ENCODE measurements around the gene OPRM1. TPM values are rescaled to one million over a fixed set of nuclear protein-coding genes. Genes with fewer than 3 reads are reported as not detected.

OPRM1 gene
- total and polyA plus RNA-seq, 2 of the 8 experiments (the other 6 are each of a cell fraction or from before 2014, with no cell fraction given): not detected

GRCh38 chr6:154017786-154018185 lies 21.3 kb upstream of the OPRM1 start:
- no peaks in the 10 kb centered on the region for H4K20me1 ChIP-seq (replicated peaks in 1 of 2; ENCODE audit: control insufficient read depth in 1 of 2, insufficient read depth in 2 of 2, low read length in 2 of 2)
- no peak overlapping the region for H3K56ac ChIP-seq (replicated peaks; ENCODE audit: insufficient read length, low read depth, low read length)
- H4K5ac ChIP-seq (ENCODE audit: insufficient read length, low read depth, low read length): no peak overlapping the region
- H3K27me3 ChIP-seq (replicated peaks in 1 of 4; ENCODE audit: control insufficient read depth in 3 of 4, extremely low read depth in 1 of 4, insufficient read depth in 3 of 4, low read length in 3 of 4): no peaks in the 10 kb centered on the region
- H3K9ac ChIP-seq (replicated peaks in 1 of 4; ENCODE audit: extremely low read depth in 1 of 4, low read depth in 3 of 4, low read length in 3 of 4): no peak overlapping the region
- no peak overlapping the region for H3K14ac ChIP-seq (ENCODE audit: insufficient read length)
- no peak overlapping the region for H3K23ac ChIP-seq (ENCODE audit: insufficient read length)
- no peak overlapping the region for H2AK5ac ChIP-seq (ENCODE audit: low read depth, low read length)
- no peaks in the 10 kb centered on the region for H3K4me1 ChIP-seq (replicated peaks in 1 of 4; ENCODE audit: control insufficient read depth in 3 of 4, insufficient read depth in 4 of 4, low read length in 3 of 4)
- H3K4me3 ChIP-seq (ENCODE audit: extremely low read depth in 1 of 4, insufficient read depth in 2 of 4, low read depth in 3 of 4, low read length in 4 of 4): no peak overlapping the region
- H3K79me2 ChIP-seq (ENCODE audit: control insufficient read depth in 1 of 2, insufficient read depth in 2 of 2, low read length in 2 of 2): no peaks in the 10 kb centered on the region
- H2BK12ac ChIP-seq (ENCODE audit: low read depth, low read length): no peak overlapping the region
- no peak overlapping the region for H4K91ac ChIP-seq (replicated peaks; ENCODE audit: insufficient read length, low read length)
- H3K36me3 ChIP-seq (ENCODE audit: control insufficient read depth in 2 of 4, insufficient read depth in 4 of 4, low read length in 3 of 4): no peaks in the 10 kb centered on the region; a peak in 1 of 8 replicates
- H4K8ac ChIP-seq (ENCODE audit: extremely low read depth, insufficient read depth, low read length): no peak overlapping the region
- no peak overlapping the region for H3K4me2 ChIP-seq (ENCODE audit: insufficient read depth in 1 of 2, low read depth in 2 of 2, low read length in 2 of 2)
- H3K79me1 ChIP-seq (ENCODE audit: low read depth, low read length): no peaks in the 10 kb centered on the region
- ChIA-PET POLR2A (ENCODE audit: partially characterized antibody) (no interaction called here), CTCF (ENCODE audit: partially characterized antibody) (no interaction called here)
- no peak overlapping the region for H2BK20ac ChIP-seq (ENCODE audit: low read length)
- H2AFZ ChIP-seq (ENCODE audit: low read length): no peak overlapping the region
- no peak for FAIRE-seq
- WGBS, 2 experiments (ENCODE audit: extremely low coverage in 1 of 2, insufficient coverage in 1 of 2, insufficient read length in 1 of 2, insufficient replicate concordance in 2 of 2, low coverage in 1 of 2, low lambda C conversion rate in 2 of 2, missing lambda C conversion rate in 1 of 2): 98% methylated on average over 3 of the region's 3 CpGs; no CpG with 5 or more reads in 1 of the 2 experiments
- no peak overlapping the region for H2BK120ac ChIP-seq (replicated peaks; ENCODE audit: low read depth, low read length)
- no peak overlapping the region for H3K18ac ChIP-seq (ENCODE audit: extremely low read depth, low read length)
- H3K4ac ChIP-seq (replicated peaks; ENCODE audit: insufficient read length, low read depth, low read length): no peak overlapping the region
- H3K9me3 ChIP-seq (ENCODE audit: insufficient read depth in 2 of 2, low read depth in 1 of 2, low read length in 1 of 2): no peaks in the 10 kb centered on the region
- H3K23me2 ChIP-seq (ENCODE audit: low read depth, low read length): no peaks in the 10 kb centered on the region
- no peak for DNase-seq (ENCODE audit: low read depth in 1 of 2, low spot score in 2 of 2)
- no peak overlapping the region for H2BK15ac ChIP-seq (ENCODE audit: low read length)
- TF ChIP-seq MAFK (IDR thresholded peaks at IDR 0.05; ENCODE audit: low read depth, low read length): no peak
- no peak for TF ChIP-seq SIRT6 (IDR thresholded peaks at IDR 0.05; ENCODE audit: low read length)
- no peak for TF ChIP-seq SP2 (IDR thresholded peaks at IDR 0.05; ENCODE audit: low read length)
- TF ChIP-seq TAF1 (IDR thresholded peaks at IDR 0.05; ENCODE audit: low read depth, low read length): no peak
- TF ChIP-seq KDM4A (IDR thresholded peaks at IDR 0.05; ENCODE audit: low read depth, low read length, severe bottlenecking): no peak
- no peak for TF ChIP-seq YY1 (IDR thresholded peaks at IDR 0.05; ENCODE audit: low read depth, low read length)
- TF ChIP-seq RBBP5 (IDR thresholded peaks at IDR 0.05; ENCODE audit: borderline replicate concordance, low read depth, low read length): no peak
- TF ChIP-seq RNF2 (IDR thresholded peaks at IDR 0.05; ENCODE audit: borderline replicate concordance, low read depth, low read length, missing control alignments, poor library complexity, severe bottlenecking): no peak
- no peak for TF ChIP-seq SUZ12 (IDR thresholded peaks at IDR 0.05; ENCODE audit: low read length)
- no peak for TF ChIP-seq USF2 (IDR thresholded peaks at IDR 0.05; ENCODE audit: low read length)
- no peak overlapping the region for H2BK5ac ChIP-seq (ENCODE audit: low read depth, low read length)
- H3K27ac ChIP-seq (ENCODE audit: low read depth, low read length): no peak overlapping the region

Data from H1 (cell line).